Gastrocnemius medialis (tissue), 4 donors: Measurements from ENCODE around the gene SUGT1.

Source experiments
- CTCF ChIP-seq, 5 experiments: fragments of 450-650 bp in 3 of 5; fragments of 200-600 bp in 2 of 5; sonication (generic) in 2 of 5; IDR thresholded peaks in 4 of 5; conservative IDR thresholded peaks in 1 of 5; 1 replicate in 4 of 5; 2 replicates in 1 of 5; pipeline ENCODE4 v1.5.1; 2016 to 2019; ENCODE audit warnings: antibody characterized with exemption in 5 of 5, mild to moderate bottlenecking in 3 of 5, moderate library complexity in 3 of 5
- POLR2A ChIP-seq, 2 donors: fragments of 450-650 bp; IDR thresholded peaks; one replicate each; pipeline ENCODE4 v1.6.1; 2017; ENCODE audit warnings: antibody characterized with exemption in 2 of 2, mild to moderate bottlenecking in 2 of 2, moderate library complexity in 2 of 2

- TF ChIP-seq CTCF (IDR thresholded peaks at IDR 0.05 in 4 of 5, conservative IDR thresholded peaks at IDR 0.05 in 1 of 5) (no peak), POLR2A (IDR thresholded peaks at IDR 0.05) (no peak)
Observed at GRCh38 chr13:52711286-52711685, 58.6 kb downstream of the SUGT1 start.
